Spleen (tissue), 11 donors: ENCODE data around the gene TANC1. TPM values are rescaled to one million over a fixed set of nuclear protein-coding genes. Genes with fewer than 3 reads are reported as not detected.

Source experiments
- DNase-seq: peaks from one replicate; pipeline ENCODE4 v3.0.0-alpha.2; 2020
- H3K27ac ChIP-seq, 8 donors: fragments of 200-600 bp; sonication (generic) in 7 of 8; 1 replicate in 4 of 8; 2 replicates in 4 of 8; pipeline versions ENCODE4 v1.5.0 to v1.8.0; 2016 to 2021; ENCODE audit warnings: inconsistent platforms in 4 of 8, mild to moderate bottlenecking in 4 of 8, moderate library complexity in 1 of 8
- H3K27me3 ChIP-seq, 7 donors: fragments of 200-600 bp; sonication (generic) in 6 of 7; replicated peaks in 1 of 7; 1 replicate in 4 of 7; 2 replicates in 3 of 7; pipeline versions ENCODE4 v1.5.0 to v1.8.0; 2016 to 2021; ENCODE audit warnings: inconsistent platforms in 3 of 7, mild to moderate bottlenecking in 1 of 7
- H3K36me3 ChIP-seq, 6 donors: fragments of 200-600 bp; sonication (generic) in 5 of 6; 1 replicate in 4 of 6; 2 replicates in 2 of 6; pipeline versions ENCODE4 v1.5.0 to v1.8.0; 2016 to 2021; ENCODE audit warnings: inconsistent platforms in 2 of 6
- H3K4me1 ChIP-seq, 6 donors: fragments of 200-600 bp; sonication (generic) in 5 of 6; 1 replicate in 3 of 6; 2 replicates in 3 of 6; pipeline versions ENCODE4 v1.5.0 to v1.8.0; 2016 to 2021; ENCODE audit warnings: inconsistent platforms in 3 of 6
- H3K4me3 ChIP-seq, 8 donors: fragments of 200-600 bp; sonication (generic) in 7 of 8; 1 replicate in 4 of 8; 2 replicates in 4 of 8; pipeline versions ENCODE4 v1.5.0 to v1.8.0; 2016 to 2021; ENCODE audit warnings: inconsistent platforms in 4 of 8, mild to moderate bottlenecking in 4 of 8, moderate library complexity in 2 of 8
- H3K9me3 ChIP-seq, 8 donors: fragments of 200-600 bp; sonication (generic) in 7 of 8; 1 replicate in 4 of 8; 2 replicates in 4 of 8; pipeline versions ENCODE4 v1.5.0 to v1.8.0; 2016 to 2021; ENCODE audit warnings: inconsistent platforms in 4 of 8
- CTCF ChIP-seq, 11 experiments: fragments of 200-600 bp in 7 of 11; fragments of 450-650 bp in 4 of 11; sonication (generic) in 4 of 11; IDR thresholded peaks in 8 of 11; conservative IDR thresholded peaks in 3 of 11; 1 replicate in 7 of 11; 2 replicates in 4 of 11; pipeline versions ENCODE4 v1.4.0 to v1.8.0; 2016 to 2021; ENCODE audit warnings: antibody characterized with exemption in 11 of 11, inconsistent platforms in 4 of 11, mild to moderate bottlenecking in 1 of 11
- POLR2A ChIP-seq, 3 donors: fragments of 450-650 bp; IDR thresholded peaks; one replicate each; pipeline ENCODE4 v1.5.1; 2017; ENCODE audit warnings: antibody characterized with exemption in 3 of 3, mild to moderate bottlenecking in 1 of 3
- POLR2AphosphoS5 ChIP-seq, 3 donors: sonication (generic); formaldehyde crosslinking; IDR thresholded peaks; one replicate each; pipeline ENCODE4 v1.5.1; 2017; ENCODE audit warnings: antibody characterized with exemption in 3 of 3
- WGBS, 5 donors: extraction: QIAGEN DNeasy Blood & Tissue Kit in 3 of 5; methylation state at CpG; one replicate each; pipeline versions ENCODE4 v1.1.5 to v1.1.7; 2013 to 2018; 5-methylcytosine and 5-hydroxymethylcytosine counted together
- intact Hi-C: fragments of 100-400 bp; cut with DNase I; formaldehyde crosslinking; loops from one replicate; pipeline ENCODE4 v1.15.0; 2023; ENCODE audit warnings: low total_unique reads
- polyA plus RNA-seq, 3 donors: library from polyadenylated mRNA; stranded (reverse); fragments of 200-250 nt; gene quantifications; one replicate each; pipeline ENCODE4 v1.2.1, GENCODE V29; 2013
- total RNA-seq, 7 donors: library from RNA; depleted of rRNA in 3 of 7; stranded (reverse); fragments of >200 nt in 3 of 7; fragmentation: NEBNext Ultra II Directional in 4 of 7; extraction: Animal tissue kit (Norgen Biotek cat#: 25700) in 4 of 7; gene quantifications; one replicate each; pipeline versions ENCODE4 v1.1.0 to v1.2.1, GENCODE V29; 2016 to 2021
- donor health status: healthy with polysubstance abuse.
- donor health status: DM: no; HTN: no; CAD: no; lungs with moderate emphysema.
- donor health status: DM: no; HTN: no; CAD: no.
- donor health status: Bipolar disorder and iron deficiency.
- donor health status: healthy.
- donor health status: DM: no; HTN: no; CAD: no.
- donor health status: DM: yes; HTN: yes; CAD: no.

The TANC1 gene
- total and polyA plus RNA-seq, 10 donors: 3.1 to 28.2 (median 21.7) TPM

- H3K9me3 ChIP-seq: peaks cover 0 to 4% (median 0%) of the 10 kb centered on the region in 8 donors
- no peak overlapping the region for H3K4me3 ChIP-seq
- WGBS, 5 donors: 86 to 97% (median 95%) methylated on average over 2 of the region's 2 CpGs
- H3K27me3 ChIP-seq: no peaks in the 10 kb centered on the region
- DNase-seq: no peak
- no peaks in the 10 kb centered on the region for H3K4me1 ChIP-seq
- TF ChIP-seq POLR2A (IDR thresholded peaks at IDR 0.05): no peak
- intact Hi-C loops: no loop called here
- H3K36me3 ChIP-seq: no peaks in the 10 kb centered on the region
- H3K27ac ChIP-seq: no peak overlapping the region
Measured at GRCh38 chr2:158940356-158940755, 28.1 kb upstream of the TANC1 start.

GRCh38 chr2:158943973-158944372 is 24.5 kb upstream of the TANC1 start:
- no peaks in the 10 kb centered on the region for H3K27me3 ChIP-seq
- TF ChIP-seq POLR2AphosphoS5 (IDR thresholded peaks at IDR 0.05): no peak
- no peak for TF ChIP-seq POLR2A (IDR thresholded peaks at IDR 0.05)
- TF ChIP-seq CTCF (IDR thresholded peaks at IDR 0.05 in 8 of 11, conservative IDR thresholded peaks at IDR 0.05 in 3 of 11): no peak
- 81 to 87% (median 87%) methylated on average over 4 of the region's 4 CpGs for WGBS, 5 donors
- intact Hi-C loops: no loop called here
- no peaks in the 10 kb centered on the region for H3K36me3 ChIP-seq
- H3K4me3 ChIP-seq: no peak overlapping the region
- H3K4me1 ChIP-seq: no peaks in the 10 kb centered on the region
- no peaks in the 10 kb centered on the region for H3K9me3 ChIP-seq
- H3K27ac ChIP-seq: no peak overlapping the region
- DNase-seq: no peak

- 75 to 86% (median 84%) methylated on average over 6 of the region's 6 CpGs for WGBS, 5 donors
- DNase-seq: no peak
- peaks cover 0 to 8% (median 3%) of the 10 kb centered on the region in 6 donors for H3K4me1 ChIP-seq
- H3K4me3 ChIP-seq: no peak overlapping the region
- H3K36me3 ChIP-seq: no peaks in the 10 kb centered on the region
- H3K9me3 ChIP-seq: no peaks in the 10 kb centered on the region
- no peak overlapping the region for H3K27ac ChIP-seq
- intact Hi-C loops: no loop called here
- no peak for TF ChIP-seq POLR2A (IDR thresholded peaks at IDR 0.05)
- TF ChIP-seq CTCF (IDR thresholded peaks at IDR 0.05 in 8 of 11, conservative IDR thresholded peaks at IDR 0.05 in 3 of 11): no peak
- TF ChIP-seq POLR2AphosphoS5 (IDR thresholded peaks at IDR 0.05): no peak
- no peaks in the 10 kb centered on the region for H3K27me3 ChIP-seq
Measured at GRCh38 chr2:158948964-158949699, 19.3 kb upstream of the TANC1 start.

GRCh38 chr2:158953454-158953853 is 15.0 kb upstream of the TANC1 start:
- peaks cover 0 to 6% (median 0%) of the 10 kb centered on the region in 7 donors for H3K27me3 ChIP-seq
- intact Hi-C loops: no loop called here
- H3K4me3 ChIP-seq: no peak overlapping the region
- no peaks in the 10 kb centered on the region for H3K36me3 ChIP-seq
- 36 to 62% (median 46%) methylated on average over 4 of the region's 4 CpGs for WGBS, 5 donors
- H3K27ac ChIP-seq: no peak overlapping the region
- TF ChIP-seq POLR2A (IDR thresholded peaks at IDR 0.05) (no peak), CTCF (IDR thresholded peaks at IDR 0.05 in 8 of 11, conservative IDR thresholded peaks at IDR 0.05 in 3 of 11) (no peak), POLR2AphosphoS5 (IDR thresholded peaks at IDR 0.05) (no peak)
- peaks cover 0 to 14% (median 5%) of the 10 kb centered on the region in 6 donors for H3K4me1 ChIP-seq
- H3K9me3 ChIP-seq: no peaks in the 10 kb centered on the region
- no peak for DNase-seq
